DOHH2 (cell line): ENCODE data around the gene HAO1.

Experiments used
- H3F3A ChIP-seq: fragments of 200-600 bp; sonication (generic), shearing (Covaris generic); 2 replicates; pipeline ENCODE4 v1.6.0; 2016; ENCODE audit warnings: antibody characterized with exemption, mild to moderate bottlenecking; ENCODE audit not compliant: control insufficient read depth, insufficient read depth
- H3K27ac ChIP-seq: fragments of 200-600 bp; sonication (generic); 2 replicates; pipeline ENCODE4 v1.5.1; 2014; ENCODE audit warnings: low read depth, mild to moderate bottlenecking, low read length, moderate library complexity
- H3K27me3 ChIP-seq: fragments of 200-600 bp; sonication (generic); 2 replicates; pipeline ENCODE4 v1.6.1; 2014; ENCODE audit warnings: mild to moderate bottlenecking, low read length, mixed read lengths; ENCODE audit not compliant: control insufficient read depth
- H3K36me3 ChIP-seq: fragments of 200-600 bp; sonication (generic); 2 replicates; pipeline ENCODE4 v1.6.1; 2014; ENCODE audit warnings: mild to moderate bottlenecking, low read length, moderate library complexity, mixed read lengths; ENCODE audit not compliant: control insufficient read depth
- H3K4me1 ChIP-seq: fragments of 200-600 bp; sonication (generic); 2 replicates; pipeline ENCODE4 v1.6.1; 2014; ENCODE audit warnings: mild to moderate bottlenecking, low read length, mixed read lengths; ENCODE audit not compliant: control insufficient read depth
- H3K4me2 ChIP-seq: fragments of 200-600 bp; sonication (generic); 2 replicates; pipeline ENCODE4 v1.6.0; 2014; ENCODE audit warnings: mild to moderate bottlenecking, low read length, moderate library complexity
- H3K4me3 ChIP-seq: fragments of 200-600 bp; sonication (generic); 2 replicates; pipeline ENCODE4 v1.5.1; 2014; ENCODE audit warnings: mild to moderate bottlenecking, low read length, mixed read lengths
- H3K79me2 ChIP-seq: fragments of 200-600 bp; sonication (generic); 2 replicates; pipeline ENCODE4 v1.6.1; 2014; ENCODE audit warnings: mild to moderate bottlenecking, low read length, mixed read lengths; ENCODE audit not compliant: control insufficient read depth
- H3K9me2 ChIP-seq: fragments of 200-600 bp; sonication (generic); replicated peaks from 2 replicates; pipeline ENCODE4 v1.6.1; 2014; ENCODE audit warnings: mild to moderate bottlenecking, low read length, mixed read lengths; ENCODE audit not compliant: control insufficient read depth
- H3K9me3 ChIP-seq: fragments of 200-600 bp; sonication (generic); 2 replicates; pipeline ENCODE4 v1.6.1; 2014; ENCODE audit warnings: antibody characterized with exemption, low read length, mixed read lengths; ENCODE audit not compliant: control insufficient read depth, insufficient read depth
- H4K20me1 ChIP-seq: fragments of 200-600 bp; sonication (generic); 2 replicates; pipeline ENCODE4 v1.6.0; 2014; ENCODE audit warnings: low read depth, mild to moderate bottlenecking, antibody characterized with exemption, low read length, moderate library complexity; ENCODE audit not compliant: control insufficient read depth, insufficient read depth
- EZH2phosphoT487 ChIP-seq: fragments of 200-600 bp; sonication (generic); IDR thresholded peaks from 2 replicates; pipeline ENCODE4 v1.6.1; 2017; ENCODE audit warnings: borderline replicate concordance, mild to moderate bottlenecking, antibody characterized with exemption, low read length, moderate library complexity, mixed read lengths
- TF ChIP-seq, protein P1 (sequence below): fragments of 200-600 bp; sonication (generic); IDR thresholded peaks from one replicate; pipeline ENCODE4 v1.5.1; 2014; ENCODE audit warnings: antibody characterized with exemption, mild to moderate bottlenecking, low read depth, low read length; ENCODE audit not compliant: poor library complexity, severe bottlenecking

HAO1 gene

DNA sequence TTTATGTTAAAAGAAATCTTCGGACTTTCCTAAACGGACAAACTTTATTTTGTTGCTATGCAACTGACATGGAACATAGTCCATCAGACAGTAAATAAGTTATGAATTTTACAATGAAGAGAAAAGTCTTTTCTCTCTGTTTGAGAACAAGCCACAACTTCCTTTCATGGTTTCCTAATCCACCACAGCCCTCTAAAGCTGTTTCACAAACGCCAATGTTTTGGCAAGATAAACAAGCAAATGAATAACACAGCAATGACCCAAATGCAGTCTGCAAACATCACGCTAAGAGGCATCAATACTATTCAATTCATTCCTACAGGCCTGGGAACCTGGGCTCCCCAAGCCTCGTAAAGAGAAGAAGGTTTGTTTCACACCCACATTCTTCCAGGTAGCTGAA lies 60.4 kb downstream of the HAO1 start:
- H3F3A ChIP-seq = no peaks in the 10 kb centered on the region
- TF ChIP-seq, protein P1, sequence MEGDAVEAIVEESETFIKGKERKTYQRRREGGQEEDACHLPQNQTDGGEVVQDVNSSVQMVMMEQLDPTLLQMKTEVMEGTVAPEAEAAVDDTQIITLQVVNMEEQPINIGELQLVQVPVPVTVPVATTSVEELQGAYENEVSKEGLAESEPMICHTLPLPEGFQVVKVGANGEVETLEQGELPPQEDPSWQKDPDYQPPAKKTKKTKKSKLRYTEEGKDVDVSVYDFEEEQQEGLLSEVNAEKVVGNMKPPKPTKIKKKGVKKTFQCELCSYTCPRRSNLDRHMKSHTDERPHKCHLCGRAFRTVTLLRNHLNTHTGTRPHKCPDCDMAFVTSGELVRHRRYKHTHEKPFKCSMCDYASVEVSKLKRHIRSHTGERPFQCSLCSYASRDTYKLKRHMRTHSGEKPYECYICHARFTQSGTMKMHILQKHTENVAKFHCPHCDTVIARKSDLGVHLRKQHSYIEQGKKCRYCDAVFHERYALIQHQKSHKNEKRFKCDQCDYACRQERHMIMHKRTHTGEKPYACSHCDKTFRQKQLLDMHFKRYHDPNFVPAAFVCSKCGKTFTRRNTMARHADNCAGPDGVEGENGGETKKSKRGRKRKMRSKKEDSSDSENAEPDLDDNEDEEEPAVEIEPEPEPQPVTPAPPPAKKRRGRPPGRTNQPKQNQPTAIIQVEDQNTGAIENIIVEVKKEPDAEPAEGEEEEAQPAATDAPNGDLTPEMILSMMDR = no peak
- TF ChIP-seq EZH2phosphoT487 = no peak
- H3K4me3 ChIP-seq = no peak overlapping the region
- no peaks in the 10 kb centered on the region for H3K9me2 ChIP-seq
- no peaks in the 10 kb centered on the region for H3K36me3 ChIP-seq
- H3K79me2 ChIP-seq = no peaks in the 10 kb centered on the region
- H4K20me1 ChIP-seq = no peaks in the 10 kb centered on the region
- no peak overlapping the region for H3K27ac ChIP-seq
- no peaks in the 10 kb centered on the region for H3K9me3 ChIP-seq
- peaks cover 5% of the 10 kb centered on the region; the same call in 1 of the 2 replicates for H3K4me1 ChIP-seq
- no peak overlapping the region for H3K4me2 ChIP-seq
- no peaks in the 10 kb centered on the region for H3K27me3 ChIP-seq

DNA sequence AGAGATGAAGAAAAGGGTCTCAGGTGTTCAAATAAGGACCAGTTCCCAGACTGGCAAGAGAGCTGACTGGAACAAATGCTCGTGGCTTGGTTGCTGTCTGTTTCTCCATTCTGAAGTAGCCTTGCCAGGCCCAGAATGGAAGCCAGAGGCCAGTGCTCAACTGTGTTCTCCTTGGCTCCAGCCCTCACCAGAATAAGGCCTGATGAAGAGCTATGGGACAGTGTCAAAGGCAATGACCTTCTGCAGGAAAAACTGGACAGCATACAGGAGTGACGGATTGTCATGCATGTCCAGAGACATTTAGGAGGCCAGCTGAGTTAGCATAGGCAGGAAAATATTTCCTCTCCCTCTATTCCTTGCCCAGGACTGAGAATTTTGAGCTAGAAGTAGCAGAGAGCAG lies 72.2 kb downstream of the HAO1 start:
- no peaks in the 10 kb centered on the region for H3K79me2 ChIP-seq
- no peaks in the 10 kb centered on the region for H4K20me1 ChIP-seq
- H3K9me3 ChIP-seq = no peaks in the 10 kb centered on the region
- H3K27me3 ChIP-seq = peaks cover 4% of the 10 kb centered on the region
- no peaks in the 10 kb centered on the region for H3K36me3 ChIP-seq
- no peaks in the 10 kb centered on the region for H3F3A ChIP-seq
- no peak overlapping the region for H3K27ac ChIP-seq
- H3K9me2 ChIP-seq = no peaks in the 10 kb centered on the region
- no peak overlapping the region for H3K4me2 ChIP-seq
- no peak overlapping the region for H3K4me3 ChIP-seq
- TF ChIP-seq, protein P1 = no peak
- TF ChIP-seq EZH2phosphoT487 = no peak
- no peaks in the 10 kb centered on the region for H3K4me1 ChIP-seq

DNA sequence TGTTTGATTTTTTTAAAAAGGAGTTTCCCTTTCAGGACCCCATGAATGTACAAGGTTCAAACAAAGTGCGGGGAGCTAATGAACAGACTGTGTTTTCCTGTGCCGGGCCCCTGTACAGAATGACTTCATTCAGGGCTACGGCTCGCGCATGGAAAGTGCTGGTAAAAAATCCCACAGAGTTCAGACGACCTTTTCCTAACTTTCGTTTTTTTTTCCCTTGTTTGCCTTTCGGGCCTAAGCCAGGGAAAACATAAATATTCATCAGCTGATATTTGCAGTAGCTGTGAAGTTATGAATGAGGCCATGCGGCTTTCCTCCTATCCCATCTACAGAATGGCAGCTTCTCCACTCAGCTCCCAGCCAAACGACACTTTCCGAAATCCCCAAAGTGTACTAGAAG lies 74.0 kb downstream of the HAO1 start:
- Histone ChIP-seq H3K4me3 (no peak overlapping the region), H3K79me2 (no peaks in the 10 kb centered on the region), H3K27ac (no peak overlapping the region), H3K36me3 (no peaks in the 10 kb centered on the region), H3K9me3 (no peaks in the 10 kb centered on the region), H4K20me1 (no peaks in the 10 kb centered on the region), H3F3A (no peaks in the 10 kb centered on the region), H3K4me2 (no peak overlapping the region), H3K9me2 (no peaks in the 10 kb centered on the region), H3K27me3 (peaks cover 4% of the 10 kb centered on the region), H3K4me1 (no peaks in the 10 kb centered on the region)
- TF ChIP-seq EZH2phosphoT487 = no peak
- TF ChIP-seq, protein P1 = no peak

DNA sequence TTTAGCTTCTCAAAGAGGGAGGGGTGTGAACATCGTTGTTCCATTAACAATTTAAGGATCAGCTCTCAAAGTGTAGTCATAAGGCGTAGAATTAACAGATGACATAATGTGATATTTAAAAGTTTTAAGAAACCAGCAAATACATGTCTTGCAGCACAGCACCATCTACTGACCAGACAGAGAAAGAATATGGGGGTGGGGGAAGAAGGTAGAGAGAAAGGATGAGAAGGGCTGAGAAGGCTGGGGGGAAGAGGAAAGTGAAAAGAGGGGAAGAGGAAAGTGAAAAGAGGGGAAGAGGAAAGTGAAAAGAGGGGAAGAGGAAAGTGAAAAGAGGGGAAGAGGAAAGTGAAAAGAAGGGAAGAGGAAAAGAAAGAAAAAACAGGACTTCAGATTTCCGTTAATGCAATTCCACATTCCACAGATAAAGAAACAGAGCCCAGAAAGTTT lies 80.9 kb downstream of the HAO1 start:
- no peaks in the 10 kb centered on the region for H3K4me1 ChIP-seq
- no peak for TF ChIP-seq EZH2phosphoT487
- TF ChIP-seq, protein P1 = peak; percentile 76
- no peaks in the 10 kb centered on the region for H3K9me3 ChIP-seq
- H3K4me2 ChIP-seq = no peak overlapping the region
- H3K27ac ChIP-seq = no peak overlapping the region
- H3K36me3 ChIP-seq = no peaks in the 10 kb centered on the region
- H3K4me3 ChIP-seq = no peak overlapping the region
- no peaks in the 10 kb centered on the region for H4K20me1 ChIP-seq
- no peaks in the 10 kb centered on the region for H3K79me2 ChIP-seq
- no peaks in the 10 kb centered on the region for H3F3A ChIP-seq
- no peaks in the 10 kb centered on the region for H3K27me3 ChIP-seq
- H3K9me2 ChIP-seq = no peaks in the 10 kb centered on the region
